Suprapubic skin (tissue), 4 donors: Measurements from ENCODE around the gene HIVEP1.

Source experiments
- POLR2A ChIP-seq, 2 donors: fragments of 450-650 bp; IDR thresholded peaks; one replicate each; pipeline ENCODE4 v1.6.1; 2017; ENCODE audit warnings: antibody characterized with exemption in 2 of 2, mild to moderate bottlenecking in 2 of 2, moderate library complexity in 2 of 2
- POLR2AphosphoS5 ChIP-seq, 3 donors: sonication (generic); formaldehyde crosslinking; IDR thresholded peaks; one replicate each; pipeline ENCODE4 v1.6.1; 2017; ENCODE audit warnings: antibody characterized with exemption in 3 of 3
- TF ChIP-seq, protein P1 (sequence below), 2 donors: fragments of 200-600 bp in 1 of 2; fragments of 450-650 bp in 1 of 2; sonication (generic) in 1 of 2; IDR thresholded peaks; one replicate each; pipeline ENCODE4 v1.5.1; 2016 to 2019; ENCODE audit warnings: antibody characterized with exemption in 2 of 2, mild to moderate bottlenecking in 1 of 2, moderate library complexity in 1 of 2

DNA sequence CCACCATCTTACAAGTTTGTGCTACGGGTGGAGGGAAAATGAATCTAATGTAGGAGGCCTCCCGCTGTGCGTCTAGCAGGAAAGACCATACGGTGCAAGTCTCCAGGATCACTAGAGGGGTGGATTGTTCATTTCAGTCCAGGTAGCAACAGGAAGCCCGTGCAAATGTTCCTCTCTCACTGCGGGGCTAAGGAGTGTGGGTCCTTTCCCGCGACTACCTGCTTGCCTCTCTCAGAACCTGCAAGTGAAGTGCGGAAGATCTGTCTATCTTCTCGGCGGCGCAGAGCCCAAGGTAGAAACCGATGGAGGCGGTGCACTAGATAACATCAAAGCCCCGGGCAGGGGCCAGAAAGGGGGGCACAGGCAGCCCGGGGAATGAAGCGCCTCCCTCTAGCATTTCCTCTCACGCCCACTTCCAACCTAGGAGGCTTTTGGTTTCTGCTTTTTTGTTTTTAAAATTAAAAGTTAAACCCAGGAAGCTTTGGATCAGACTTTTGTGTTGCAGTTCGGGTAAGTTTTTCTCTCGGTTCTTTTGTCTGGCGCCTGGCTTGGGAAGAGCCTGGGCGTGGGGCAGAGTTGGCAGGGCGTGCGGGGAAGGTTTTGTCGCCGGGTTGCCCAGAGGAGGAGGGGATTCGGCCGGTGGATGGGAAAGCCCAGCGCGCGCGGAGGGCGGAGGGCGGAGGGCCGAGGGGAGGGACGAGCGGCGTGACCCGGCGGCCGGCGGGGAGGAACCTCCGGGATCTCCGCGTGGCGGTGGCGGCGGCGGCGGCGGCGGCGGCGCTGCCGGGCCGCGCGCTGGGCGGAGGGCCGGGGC, 3.5 kb upstream of the HIVEP1 start:
- TF ChIP-seq POLR2AphosphoS5 (IDR thresholded peaks at IDR 0.05), result peak in 1 of 3 donors; percentile 70
- no peak for TF ChIP-seq POLR2A (IDR thresholded peaks at IDR 0.05)
- TF ChIP-seq, protein P1, sequence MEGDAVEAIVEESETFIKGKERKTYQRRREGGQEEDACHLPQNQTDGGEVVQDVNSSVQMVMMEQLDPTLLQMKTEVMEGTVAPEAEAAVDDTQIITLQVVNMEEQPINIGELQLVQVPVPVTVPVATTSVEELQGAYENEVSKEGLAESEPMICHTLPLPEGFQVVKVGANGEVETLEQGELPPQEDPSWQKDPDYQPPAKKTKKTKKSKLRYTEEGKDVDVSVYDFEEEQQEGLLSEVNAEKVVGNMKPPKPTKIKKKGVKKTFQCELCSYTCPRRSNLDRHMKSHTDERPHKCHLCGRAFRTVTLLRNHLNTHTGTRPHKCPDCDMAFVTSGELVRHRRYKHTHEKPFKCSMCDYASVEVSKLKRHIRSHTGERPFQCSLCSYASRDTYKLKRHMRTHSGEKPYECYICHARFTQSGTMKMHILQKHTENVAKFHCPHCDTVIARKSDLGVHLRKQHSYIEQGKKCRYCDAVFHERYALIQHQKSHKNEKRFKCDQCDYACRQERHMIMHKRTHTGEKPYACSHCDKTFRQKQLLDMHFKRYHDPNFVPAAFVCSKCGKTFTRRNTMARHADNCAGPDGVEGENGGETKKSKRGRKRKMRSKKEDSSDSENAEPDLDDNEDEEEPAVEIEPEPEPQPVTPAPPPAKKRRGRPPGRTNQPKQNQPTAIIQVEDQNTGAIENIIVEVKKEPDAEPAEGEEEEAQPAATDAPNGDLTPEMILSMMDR (IDR thresholded peaks at IDR 0.05), result no peak
